Fibroblast of mammary gland (primary cell): ENCODE results near the gene BMPR1B.
A peak's percentile ranks its signal among the peaks of the same experiment; 100 is the strongest.

Experiments used
- DNase-seq: peaks from one replicate; pipeline ENCODE4 v3.0.0-alpha.2; 2010; ENCODE audit warnings: low read depth
- H3K4me3 ChIP-seq: 2 replicates; pipeline ENCODE4 v1.5.1; 2011; ENCODE audit warnings: low read depth, mild to moderate bottlenecking, low read length, moderate library complexity; ENCODE audit not compliant: control insufficient read depth
- CTCF ChIP-seq: conservative IDR thresholded peaks from 2 replicates; pipeline ENCODE4 v1.5.1; 2011; ENCODE audit warnings: low read depth, low read length, inconsistent platforms; ENCODE audit not compliant: control insufficient read depth, insufficient read depth

Gene BMPR1B

GRCh38 chr4:95066050-95066449, 308.3 kb downstream of the BMPR1B start:
- no peak for TF ChIP-seq CTCF
- no peak for DNase-seq
- H3K4me3 ChIP-seq, result no peak overlapping the region

- no peak overlapping the region for H3K4me3 ChIP-seq
- no peak for DNase-seq
- no peak for TF ChIP-seq CTCF
These were observed 310.6 kb downstream of the BMPR1B start for GRCh38 chr4:95068401-95068800.

- no peak for TF ChIP-seq CTCF
These were observed 311.2 kb downstream of the BMPR1B start for GRCh38 chr4:95068818-95069478.

GRCh38 chr4:95071851-95072250, 314.1 kb downstream of the BMPR1B start:
- no peak for DNase-seq
- no peak for TF ChIP-seq CTCF
- no peak overlapping the region for H3K4me3 ChIP-seq

More at GRCh38 chr4:95068818-95069478, 311.2 kb downstream of the BMPR1B start:
- H3K4me3 ChIP-seq, result no peak overlapping the region
- DNase-seq, result no peak

GRCh38 chr4:95073646-95074045, 315.9 kb downstream of the BMPR1B start:
- no peak for DNase-seq
- no peak overlapping the region for H3K4me3 ChIP-seq
- TF ChIP-seq CTCF, result no peak

GRCh38 chr4:95077864-95078263, 320.1 kb downstream of the BMPR1B start:
- no peak overlapping the region for H3K4me3 ChIP-seq
- DNase-seq, result peak; percentile 34
- no peak for TF ChIP-seq CTCF

- no peak for TF ChIP-seq CTCF
- no peak for DNase-seq
- H3K4me3 ChIP-seq, result no peak overlapping the region
These were observed 323.2 kb downstream of the BMPR1B start for GRCh38 chr4:95080969-95081368.
